Astrocyte (in vitro differentiated cells and primary cell): ENCODE results near the gene TMEM44. TPM values are rescaled to one million over a fixed set of nuclear protein-coding genes. Genes with fewer than 3 reads are reported as not detected.

Experiments
- DNase-seq: peaks from one replicate; pipeline ENCODE4 v3.0.0-alpha.2; 2010; ENCODE audit warnings: low read depth
- FAIRE-seq: peaks from 2 replicates; lab custom pipeline; 2011; peaks lifted over from hg19 to GRCh38; lab: Jason Lieb, UNC
- H2AFZ ChIP-seq: 2 replicates; pipeline ENCODE4 v1.6.0; 2012; ENCODE audit warnings: low read depth, low read length, inconsistent platforms
- H3K27ac ChIP-seq: 2 replicates; pipeline ENCODE4 v1.5.1; 2011; ENCODE audit warnings: low read depth, low read length, inconsistent platforms
- H3K27me3 ChIP-seq: 2 replicates; pipeline ENCODE4 v1.6.0; 2011; ENCODE audit warnings: low read length, inconsistent platforms; ENCODE audit not compliant: insufficient read depth
- H3K36me3 ChIP-seq: 2 replicates; pipeline ENCODE4 v1.5.1; 2011; ENCODE audit warnings: low read length, inconsistent platforms; ENCODE audit not compliant: insufficient read depth
- H3K4me1 ChIP-seq: 2 replicates; pipeline ENCODE4 v1.5.1; 2011; ENCODE audit warnings: low read length, inconsistent platforms; ENCODE audit not compliant: insufficient read depth
- H3K4me2 ChIP-seq: 2 replicates; pipeline ENCODE4 v1.6.0; 2012; ENCODE audit warnings: low read length, inconsistent platforms
- H3K4me3 ChIP-seq: 2 replicates; pipeline ENCODE4 v1.5.1; 2011; ENCODE audit warnings: low read depth, mild to moderate bottlenecking, low read length, inconsistent platforms; ENCODE audit not compliant: insufficient read depth
- H3K79me2 ChIP-seq: 2 replicates; pipeline ENCODE4 v1.6.0; 2012; ENCODE audit warnings: mild to moderate bottlenecking, low read length, inconsistent platforms; ENCODE audit not compliant: insufficient read depth
- H3K9ac ChIP-seq: 2 replicates; pipeline ENCODE4 v1.6.0; 2012; ENCODE audit warnings: mild to moderate bottlenecking, low read length, inconsistent platforms
- H3K9me3 ChIP-seq: 2 replicates; pipeline ENCODE4 v1.5.1; 2012; ENCODE audit warnings: low read depth, mild to moderate bottlenecking, low read length, inconsistent platforms; ENCODE audit not compliant: insufficient read depth
- H4K20me1 ChIP-seq: 2 replicates; pipeline ENCODE4 v1.6.0; 2012; ENCODE audit warnings: low read length, inconsistent platforms; ENCODE audit not compliant: insufficient read depth
- H3K27ac Mint-ChIP-seq: one replicate; pipeline ENCODE4 v1.8.0; 2021; ENCODE audit warnings: mild to moderate bottlenecking, mixed read lengths; ENCODE audit not compliant: unreplicated experiment
- H3K27me3 Mint-ChIP-seq: one replicate; pipeline ENCODE4 v1.8.0; 2021; ENCODE audit warnings: low read depth, mixed read lengths; ENCODE audit not compliant: unreplicated experiment
- H3K36me3 Mint-ChIP-seq: one replicate; pipeline ENCODE4 v1.8.0; 2021; ENCODE audit warnings: low read depth, mixed read lengths; ENCODE audit not compliant: unreplicated experiment
- H3K4me1 Mint-ChIP-seq: one replicate; pipeline ENCODE4 v1.8.0; 2021; ENCODE audit warnings: low read depth, mixed read lengths; ENCODE audit not compliant: unreplicated experiment
- H3K4me3 Mint-ChIP-seq: one replicate; pipeline ENCODE4 v1.8.0; 2021; ENCODE audit warnings: mild to moderate bottlenecking, moderate library complexity, mixed read lengths; ENCODE audit not compliant: unreplicated experiment
- H3K9me3 Mint-ChIP-seq: one replicate; pipeline ENCODE4 v1.8.0; 2021; ENCODE audit warnings: mild to moderate bottlenecking, mixed read lengths; ENCODE audit not compliant: unreplicated experiment
- EZH2 ChIP-seq: IDR thresholded peaks from 2 replicates; pipeline ENCODE4 v1.6.1; 2012; ENCODE audit warnings: mild to moderate bottlenecking, low read length, inconsistent platforms; ENCODE audit not compliant: insufficient read depth
- total RNA-seq: library from RNA; stranded (reverse); gene quantifications from 2 replicates; pipeline ENCODE4 v1.2.1, GENCODE V29; 2021
- TF ChIP-seq, protein P1 (sequence below): IDR thresholded peaks from 2 replicates; pipeline ENCODE4 v1.5.1; 2011; ENCODE audit warnings: low read depth, mild to moderate bottlenecking, inconsistent platforms, low read length, moderate library complexity; ENCODE audit not compliant: insufficient read depth

The TMEM44 gene
- total RNA-seq, 1 donor from 2014 or later: 9.8 TPM

DNA sequence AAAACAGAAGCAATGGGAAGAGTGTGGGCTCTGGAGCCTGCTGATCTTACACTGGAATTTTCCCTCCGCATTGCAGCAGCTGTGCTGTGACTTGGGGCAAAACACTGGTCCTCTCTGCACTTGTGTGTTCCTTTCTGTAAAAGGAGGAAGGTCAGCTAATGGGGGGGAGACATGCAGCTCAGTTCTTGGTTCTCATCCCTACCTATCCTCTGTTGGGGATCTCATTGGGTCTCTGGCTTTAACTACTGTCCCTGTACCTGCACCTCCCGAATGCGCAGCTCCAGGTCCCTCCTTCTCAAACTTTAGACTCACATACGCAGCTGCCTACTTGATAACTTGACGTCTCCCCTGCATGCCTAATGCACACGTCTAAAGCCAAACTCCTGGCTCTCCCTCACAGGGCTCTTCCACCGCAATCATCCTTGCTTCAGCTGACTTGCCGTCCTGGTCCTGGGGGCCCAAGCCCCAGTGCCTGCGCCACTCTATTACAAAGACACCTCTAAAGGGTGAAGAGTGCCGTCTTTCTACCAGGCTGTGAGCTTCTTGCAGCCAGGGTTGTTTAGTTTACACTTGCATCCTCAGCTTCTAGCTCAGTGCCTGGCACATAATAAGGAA, 5.9 kb upstream of the TMEM44 start:
- Mint-ChIP-seq H3K36me3 (peaks cover 20% of the 10 kb centered on the region), H3K27ac (no peak overlapping the region), H3K4me3 (no peak overlapping the region), H3K9me3 (no peaks in the 10 kb centered on the region), H3K4me1 (peaks cover 5% of the 10 kb centered on the region), H3K27me3 (no peaks in the 10 kb centered on the region)
- no peak for FAIRE-seq
- TF ChIP-seq, protein P1, sequence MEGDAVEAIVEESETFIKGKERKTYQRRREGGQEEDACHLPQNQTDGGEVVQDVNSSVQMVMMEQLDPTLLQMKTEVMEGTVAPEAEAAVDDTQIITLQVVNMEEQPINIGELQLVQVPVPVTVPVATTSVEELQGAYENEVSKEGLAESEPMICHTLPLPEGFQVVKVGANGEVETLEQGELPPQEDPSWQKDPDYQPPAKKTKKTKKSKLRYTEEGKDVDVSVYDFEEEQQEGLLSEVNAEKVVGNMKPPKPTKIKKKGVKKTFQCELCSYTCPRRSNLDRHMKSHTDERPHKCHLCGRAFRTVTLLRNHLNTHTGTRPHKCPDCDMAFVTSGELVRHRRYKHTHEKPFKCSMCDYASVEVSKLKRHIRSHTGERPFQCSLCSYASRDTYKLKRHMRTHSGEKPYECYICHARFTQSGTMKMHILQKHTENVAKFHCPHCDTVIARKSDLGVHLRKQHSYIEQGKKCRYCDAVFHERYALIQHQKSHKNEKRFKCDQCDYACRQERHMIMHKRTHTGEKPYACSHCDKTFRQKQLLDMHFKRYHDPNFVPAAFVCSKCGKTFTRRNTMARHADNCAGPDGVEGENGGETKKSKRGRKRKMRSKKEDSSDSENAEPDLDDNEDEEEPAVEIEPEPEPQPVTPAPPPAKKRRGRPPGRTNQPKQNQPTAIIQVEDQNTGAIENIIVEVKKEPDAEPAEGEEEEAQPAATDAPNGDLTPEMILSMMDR: no peak
- no peak for TF ChIP-seq EZH2
- Histone ChIP-seq H3K9me3 (no peaks in the 10 kb centered on the region), H2AFZ (no peak overlapping the region), H3K79me2 (peaks cover 4% of the 10 kb centered on the region), H4K20me1 (no peaks in the 10 kb centered on the region), H3K36me3 (peaks cover 10% of the 10 kb centered on the region), H3K4me2 (no peak overlapping the region), H3K27me3 (no peaks in the 10 kb centered on the region), H3K9ac (no peak overlapping the region), H3K27ac (no peak overlapping the region), H3K4me3 (no peak overlapping the region), H3K4me1 (peaks cover 23% of the 10 kb centered on the region)
- DNase-seq: no peak

DNA sequence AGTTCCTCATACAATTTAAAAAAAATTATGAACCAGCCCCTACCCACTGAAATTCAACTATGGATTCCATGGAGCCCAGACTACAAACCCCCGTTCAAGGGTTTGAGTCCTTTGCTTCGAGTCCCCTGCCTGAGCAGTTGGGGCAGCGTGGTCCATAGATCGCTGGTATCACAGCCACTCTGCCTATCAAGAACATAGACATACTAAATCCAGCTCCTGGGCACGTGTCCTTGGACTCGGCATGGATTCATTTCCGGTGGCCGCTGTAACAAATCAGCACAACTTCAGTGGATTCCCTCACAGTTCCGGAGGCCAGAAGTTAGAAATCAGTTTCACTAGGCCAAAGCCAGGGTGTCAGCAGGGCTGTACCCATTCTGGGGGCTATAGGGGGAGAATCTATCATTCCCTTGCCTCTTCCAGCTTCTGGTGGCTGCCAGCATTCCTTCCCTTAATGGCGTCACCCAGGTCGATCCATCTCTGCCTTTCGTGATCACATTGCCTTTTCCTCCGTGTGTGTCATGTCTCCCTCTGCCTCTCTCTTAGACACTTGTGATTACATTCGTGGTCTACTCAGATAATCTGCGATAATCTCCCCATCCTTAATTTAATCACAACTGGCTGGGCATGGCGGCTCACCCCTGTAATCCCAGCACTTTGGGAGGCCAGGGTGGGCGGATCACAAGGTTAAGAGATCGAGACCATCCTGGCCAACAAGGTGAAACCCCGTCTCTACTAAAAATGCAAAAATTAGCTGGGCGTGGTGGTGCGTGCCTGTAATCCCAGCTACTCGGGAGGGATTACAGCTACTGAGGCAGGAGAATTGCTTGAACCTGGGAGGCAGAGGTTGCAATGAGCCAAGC, 4.6 kb upstream of the TMEM44 start:
- DNase-seq (no peak), FAIRE-seq (no peak)
- TF ChIP-seq, protein P1: no peak
- no peak for TF ChIP-seq EZH2
- no peaks in the 10 kb centered on the region for H3K9me3 ChIP-seq
- Mint-ChIP-seq H3K27me3 (no peaks in the 10 kb centered on the region), H3K36me3 (peaks cover 20% of the 10 kb centered on the region), H3K4me1 (peaks cover 5% of the 10 kb centered on the region), H3K9me3 (no peaks in the 10 kb centered on the region), H3K27ac (no peak overlapping the region), H3K4me3 (no peak overlapping the region)
- H3K79me2 ChIP-seq: peaks cover 5% of the 10 kb centered on the region
- no peak overlapping the region for H2AFZ ChIP-seq
- H3K4me3 ChIP-seq: no peak overlapping the region
- H4K20me1 ChIP-seq: no peaks in the 10 kb centered on the region
- no peak overlapping the region for H3K27ac ChIP-seq
- H3K9ac ChIP-seq: no peak overlapping the region
- H3K36me3 ChIP-seq: peaks cover 7% of the 10 kb centered on the region
- peaks cover 23% of the 10 kb centered on the region for H3K4me1 ChIP-seq
- no peaks in the 10 kb centered on the region for H3K27me3 ChIP-seq
- H3K4me2 ChIP-seq: no peak overlapping the region
